Cardiac fibroblast (primary cell): ENCODE results near the gene KCP.
A peak's percentile ranks its signal among the peaks of the same experiment; 100 is the strongest.

Experiments
- DNase-seq, 2 donors: peaks; one replicate each; pipeline versions ENCODE4 v3.0.0 to v3.0.0-alpha.2; 2010; ENCODE audit warnings: low read depth in 2 of 2
- H3K4me3 ChIP-seq, 2 donors: replicated peaks in 1 of 2; 1 replicate in 1 of 2; 2 replicates in 1 of 2; pipeline ENCODE4 v1.5.1; 2011; ENCODE audit warnings: low read depth in 2 of 2, low read length in 2 of 2, mild to moderate bottlenecking in 2 of 2, moderate library complexity in 1 of 2
- CTCF ChIP-seq: IDR thresholded peaks from one replicate; pipeline ENCODE4 v1.5.1; 2011; ENCODE audit warnings: low read depth, mild to moderate bottlenecking, low read length, inconsistent platforms

Gene KCP

GRCh38 chr7:128833946-128834325, 76.6 kb downstream of the KCP start:
- DNase-seq = peak in 1 of 2 donors; percentile 71
- H3K4me3 ChIP-seq = peak overlapping the region in 1 of 2 donors; percentile 14
- TF ChIP-seq CTCF = no peak

GRCh38 chr7:128833148-128833945, 77.2 kb downstream of the KCP start:
- DNase-seq = peak; percentile 91 to 93
- H3K4me3 ChIP-seq = peak overlapping the region; percentile 68 to 80
- no peak for TF ChIP-seq CTCF

GRCh38 chr7:128832880-128833147, 77.7 kb downstream of the KCP start:
- peak overlapping the region; percentile 68 to 80 for H3K4me3 ChIP-seq
- DNase-seq = no peak
- TF ChIP-seq CTCF = no peak

- H3K4me3 ChIP-seq = peak overlapping the region; percentile 68 to 80
- no peak for TF ChIP-seq CTCF
- DNase-seq = peak; percentile 52 to 54
Observed at GRCh38 chr7:128831994-128832879, 78.3 kb downstream of the KCP start.

GRCh38 chr7:128831178-128831993, 79.1 kb downstream of the KCP start:
- H3K4me3 ChIP-seq = peak overlapping the region; percentile 68 to 80
- TF ChIP-seq CTCF = no peak
- peak; percentile 65 for DNase-seq

- peak within 1 kb of the TSS; percentile 68 to 80 for H3K4me3 ChIP-seq
- DNase-seq = peak; percentile 64 to 73
Observed at GRCh38 chr7:128830231-128831177, 80.0 kb downstream of the KCP start, which contains the start of gene FLNC. FLNC (plus strand) TSS chr7:128830406; CDS start chr7:128830638, 232 bp downstream.

More at GRCh38 chr7:128830231-128831177, 80.0 kb downstream of the KCP start, which contains the start of gene FLNC:
- no peak for TF ChIP-seq CTCF
